ENCODE results near the gene TSC2.
"Not testable (repeated sequence)": the region's sequence is repeated elsewhere in the genome, so short reads cannot be mapped to it uniquely, and the experiment has no call there.

Gene TSC2

DNA sequence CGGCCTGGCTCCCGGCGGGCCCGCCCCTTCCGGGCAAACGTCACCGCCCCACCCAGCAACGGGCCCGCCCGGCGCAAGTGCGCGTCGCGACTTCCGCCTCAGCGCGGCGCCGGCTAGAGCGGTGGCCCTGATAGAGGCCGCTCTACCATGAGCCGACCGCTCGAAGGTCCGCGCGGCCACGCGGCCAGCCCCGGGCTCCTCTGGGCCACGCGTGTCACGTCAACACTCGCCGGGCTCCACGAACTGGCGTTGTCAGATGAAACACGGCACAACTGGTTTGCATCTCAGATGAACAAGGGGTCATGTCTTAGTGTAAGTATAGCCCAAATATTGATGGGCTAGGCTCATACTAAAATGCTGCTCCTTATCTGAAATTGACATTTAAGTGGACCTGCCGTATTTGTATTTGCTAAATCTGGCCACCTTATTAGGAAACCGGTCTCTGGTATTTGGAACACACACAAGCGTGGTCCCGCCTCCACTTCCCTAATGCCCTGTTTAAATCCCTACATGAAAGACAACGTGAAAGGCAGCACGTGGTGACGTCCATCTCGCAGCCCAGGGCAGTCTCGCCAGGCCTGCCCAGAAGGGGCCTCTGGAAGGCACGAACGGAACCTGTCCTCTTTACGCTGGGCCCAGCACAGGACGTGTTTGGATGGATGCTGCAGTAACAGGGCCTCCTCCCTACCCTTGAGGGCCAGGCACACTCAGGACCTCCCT lies 37.8 kb upstream of the TSC2 start, which contains the start of gene ZNF598:
TSS of gene ZNF598 (minus strand) at position 31 of the 720 bp plus-strand sequence.
- DNase-seq, result peak; percentile 91

DNA sequence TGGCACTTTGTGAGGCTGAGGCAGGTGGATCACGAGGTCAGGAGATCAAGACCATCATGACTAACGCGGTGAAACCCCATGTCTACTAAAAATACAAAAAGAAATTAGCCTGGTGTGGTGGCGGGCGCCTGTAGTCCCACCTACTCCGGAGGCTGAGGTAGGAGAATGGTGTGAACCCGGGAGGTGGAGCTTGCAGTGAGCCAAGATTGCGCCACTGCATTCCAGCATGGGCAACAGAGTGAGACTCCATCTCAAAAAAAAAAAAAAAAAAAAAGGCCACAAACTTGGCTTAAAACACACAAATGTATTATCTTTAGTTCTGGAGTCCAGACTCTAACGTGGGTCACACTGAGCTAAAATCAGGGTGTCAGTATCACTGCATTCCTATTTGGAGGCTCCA lies 36.1 kb upstream of the TSC2 start:
- not testable (repeated sequence) for DNase-seq

DNA sequence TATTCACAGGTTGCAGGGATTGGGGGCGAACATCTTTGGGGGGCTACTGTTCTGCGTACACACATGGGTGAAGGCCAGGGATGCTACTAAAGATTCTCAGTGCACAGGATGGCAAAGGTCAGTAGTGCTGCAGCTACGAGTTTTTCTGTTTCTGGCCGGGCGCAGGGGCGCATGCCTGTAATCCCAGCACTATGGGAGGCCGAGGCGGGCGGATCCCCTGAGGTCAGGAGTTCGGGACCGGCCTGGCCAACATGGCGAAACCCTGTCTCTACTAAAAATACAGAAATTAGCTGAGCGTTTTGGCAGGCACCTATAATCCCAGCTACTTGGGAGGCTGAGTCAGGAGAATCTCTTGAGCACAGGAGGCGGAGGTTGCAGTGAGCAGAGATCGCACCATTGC lies 34.3 kb upstream of the TSC2 start:
- no peak for DNase-seq

DNA sequence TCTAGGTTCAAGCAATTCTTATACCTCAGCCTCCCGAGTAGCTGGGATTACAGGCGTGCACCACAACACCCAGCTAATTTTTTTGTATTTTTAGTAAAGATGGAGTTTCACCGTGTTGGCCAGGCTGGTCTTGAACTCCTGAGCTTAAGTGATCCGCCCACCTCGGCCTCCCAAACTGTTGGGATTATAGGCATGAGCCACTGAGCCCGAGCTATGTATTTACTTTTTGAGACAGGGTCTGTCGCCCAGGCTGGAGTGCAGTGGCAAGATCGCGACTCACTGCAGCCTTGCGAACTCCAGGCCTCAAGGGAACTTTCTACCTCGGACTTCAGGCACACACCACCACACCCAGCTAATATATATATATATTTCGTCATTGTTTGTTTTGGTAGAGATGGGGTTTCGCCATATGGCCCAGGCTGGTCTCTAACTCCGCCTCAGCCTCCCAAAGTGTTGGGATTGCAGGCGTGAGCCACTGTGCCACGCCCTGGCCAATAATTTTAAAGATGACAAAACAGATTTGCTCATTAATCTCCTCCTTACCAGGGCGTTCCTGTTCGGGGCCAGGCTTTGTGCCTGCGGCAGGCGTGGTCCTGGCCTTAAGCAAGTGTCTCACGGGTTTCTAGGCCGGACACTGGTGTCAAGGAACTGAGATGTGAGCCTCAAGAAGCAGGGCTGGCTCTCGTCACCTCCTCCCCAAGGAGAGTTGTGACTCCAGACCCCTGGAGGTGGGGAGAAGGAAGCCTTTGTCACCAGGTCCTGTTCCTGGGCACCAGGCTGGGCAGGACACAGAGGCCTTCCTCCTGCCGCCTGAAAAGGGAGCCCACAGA lies 32.5 kb upstream of the TSC2 start:
- DNase-seq, result no peak

DNA sequence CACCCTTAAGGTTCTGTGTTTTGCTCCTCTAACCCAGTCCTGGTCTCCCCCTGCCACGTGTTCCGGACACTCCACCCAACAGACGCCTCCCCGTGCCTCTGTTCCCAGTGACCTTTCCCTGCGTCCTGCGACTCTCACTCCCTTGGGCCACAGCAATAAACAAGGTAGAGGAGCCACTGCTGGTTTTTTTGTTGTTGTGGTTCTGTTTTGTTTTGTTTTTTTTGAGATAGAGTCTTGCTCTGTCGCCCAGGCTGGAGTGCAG lies 31.9 kb upstream of the TSC2 start:
- no peak for DNase-seq

DNA sequence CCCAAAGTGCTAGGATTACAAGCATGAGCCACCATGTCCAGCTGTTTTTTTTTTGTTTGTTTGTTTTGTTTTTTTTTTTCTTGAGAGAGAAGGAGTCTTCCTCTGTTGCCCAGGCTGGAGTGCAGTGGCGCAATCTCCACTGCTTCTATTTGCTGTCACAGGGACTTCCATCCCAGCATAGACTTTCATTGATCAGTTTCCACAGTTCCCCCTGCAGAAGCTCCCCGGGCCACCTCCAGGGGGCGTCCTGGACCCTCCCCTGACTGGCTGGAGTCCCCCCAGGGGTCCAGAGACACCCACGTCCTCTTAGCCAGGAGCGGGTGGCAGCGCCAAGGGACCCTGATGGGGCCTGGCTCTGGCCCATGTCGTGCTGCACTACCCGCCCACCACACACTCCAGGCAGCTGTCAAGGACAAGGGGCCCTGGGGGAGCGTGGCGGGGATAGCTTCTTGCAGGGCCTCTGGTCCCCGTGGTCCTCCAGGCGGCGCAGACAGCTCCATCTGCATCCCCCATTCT lies 31.3 kb upstream of the TSC2 start:
- DNase-seq, result no peak

DNA sequence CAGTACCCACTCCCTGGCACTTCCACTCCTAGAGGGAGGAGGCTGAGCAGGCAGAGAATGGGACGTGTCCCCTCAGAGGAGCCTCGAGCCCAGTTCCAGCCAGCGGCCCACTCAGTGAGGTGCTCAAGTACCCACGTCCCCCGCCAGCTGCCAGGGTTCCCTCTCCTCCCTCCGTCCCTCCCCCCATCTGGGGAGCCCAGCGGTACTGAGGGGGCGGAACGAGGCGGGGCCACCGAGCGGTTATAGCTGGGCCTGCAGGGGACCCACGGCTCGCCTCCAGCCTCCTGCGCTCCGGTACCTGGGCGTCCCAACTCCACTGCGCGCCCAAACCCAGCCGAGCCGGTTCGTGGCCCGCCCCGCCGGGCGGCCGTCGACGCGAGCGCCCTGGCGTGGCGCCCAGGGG lies 28.3 kb upstream of the TSC2 start, which contains the start of gene NPW:
TSS of gene NPW (plus strand) at position 268 of the 403 bp plus-strand sequence.
- no peak for DNase-seq

DNA sequence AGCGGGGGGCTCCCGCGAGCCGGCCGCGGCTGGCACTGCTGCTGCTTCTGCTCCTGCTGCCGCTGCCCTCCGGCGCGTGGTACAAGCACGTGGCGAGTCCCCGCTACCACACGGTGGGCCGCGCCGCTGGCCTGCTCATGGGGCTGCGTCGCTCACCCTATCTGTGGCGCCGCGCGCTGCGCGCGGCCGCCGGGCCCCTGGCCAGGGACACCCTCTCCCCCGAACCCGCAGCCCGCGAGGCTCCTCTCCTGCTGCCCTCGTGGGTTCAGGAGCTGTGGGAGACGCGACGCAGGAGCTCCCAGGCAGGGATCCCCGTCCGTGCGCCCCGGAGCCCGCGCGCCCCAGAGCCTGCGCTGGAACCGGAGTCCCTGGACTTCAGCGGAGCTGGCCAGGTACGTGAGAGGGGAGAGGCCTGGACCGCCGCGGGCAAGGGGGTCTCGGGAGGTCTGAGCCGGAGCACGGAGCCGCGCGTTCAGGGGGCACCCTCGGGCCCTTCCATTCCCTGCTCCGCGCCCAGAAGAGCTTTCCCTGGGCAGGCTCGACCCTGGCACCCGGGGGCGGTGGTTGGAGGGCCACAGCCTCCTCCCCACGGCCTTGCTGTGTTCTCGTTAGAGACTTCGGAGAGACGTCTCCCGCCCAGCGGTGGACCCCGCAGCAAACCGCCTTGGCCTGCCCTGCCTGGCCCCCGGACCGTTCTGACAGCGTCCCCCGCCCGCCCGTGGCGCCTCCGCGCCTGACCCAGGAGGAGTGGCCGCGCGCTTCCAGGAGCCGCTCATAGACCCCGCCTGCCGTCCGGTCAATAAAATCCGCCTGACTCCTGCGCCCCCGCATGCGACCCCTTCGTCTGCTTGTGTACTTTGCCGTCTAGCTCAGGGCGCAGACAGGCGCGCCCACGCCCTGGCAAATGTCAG lies 27.6 kb upstream of the TSC2 start:
- DNase-seq, result no peak

DNA sequence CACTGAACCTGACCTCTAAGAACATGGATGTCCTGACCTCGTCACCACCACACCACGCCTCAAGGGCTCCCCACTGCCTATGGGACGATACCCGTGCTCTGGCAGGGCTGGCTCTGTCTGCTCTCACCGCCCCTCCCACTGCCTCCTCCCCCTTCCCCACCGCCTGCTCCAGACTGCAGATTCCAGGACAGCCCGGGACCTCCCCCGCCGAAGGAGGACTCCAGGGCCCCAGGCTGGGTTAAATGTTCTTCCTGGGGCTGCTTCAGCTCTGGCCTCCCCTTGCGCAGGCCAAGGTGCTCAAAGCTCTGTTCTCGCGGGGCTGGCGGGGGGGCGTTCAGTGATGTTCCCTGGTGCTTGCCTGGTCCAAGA lies 25.1 kb upstream of the TSC2 start:
- no peak for DNase-seq

DNA sequence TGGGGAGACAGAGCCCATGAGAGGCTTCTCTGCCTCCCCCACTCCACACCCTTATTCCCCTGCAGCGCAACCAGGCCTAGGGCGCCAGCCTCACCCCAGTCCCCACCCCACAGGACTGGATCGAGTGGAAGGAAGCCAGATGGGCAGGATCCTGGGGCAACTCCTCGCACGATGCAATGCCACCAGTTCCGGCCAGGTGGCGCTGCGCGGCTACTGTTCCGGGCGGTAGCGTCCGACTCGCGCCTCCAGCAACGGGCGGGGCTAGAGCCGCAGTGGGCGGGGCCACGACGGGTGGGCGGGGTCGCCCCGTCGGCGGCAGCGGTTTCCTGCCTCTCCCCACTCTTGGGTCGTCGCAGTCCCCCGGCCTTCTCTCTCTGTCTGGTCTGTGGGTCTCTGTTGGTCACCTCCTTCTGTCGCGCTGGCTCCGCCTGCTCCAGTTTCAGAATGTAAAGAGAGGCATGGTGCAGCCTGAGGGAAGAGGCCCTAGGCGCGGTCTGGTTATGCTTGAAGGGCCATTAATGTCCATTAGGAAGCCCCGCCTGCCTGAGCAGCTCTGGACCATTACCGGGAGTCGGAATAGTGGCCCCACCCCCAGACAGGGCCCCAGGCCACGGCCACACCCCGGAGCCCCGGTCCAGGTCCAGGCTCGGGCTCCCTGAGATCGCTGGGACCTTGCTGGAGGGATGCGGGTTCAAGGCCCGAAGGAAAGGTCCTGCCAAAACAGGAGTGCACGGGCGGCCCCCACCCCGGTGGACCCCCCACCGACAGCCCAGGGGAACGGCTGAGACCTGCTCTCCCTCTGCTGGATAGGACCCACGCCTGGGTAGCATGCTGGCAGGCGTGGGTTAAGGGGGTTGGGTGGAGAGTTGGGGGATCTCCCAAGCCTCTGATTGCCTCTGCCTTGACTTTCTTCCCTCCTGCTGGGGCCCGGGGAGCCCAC lies 24.4 kb upstream of the TSC2 start:
- peak; percentile 96 for DNase-seq

DNA sequence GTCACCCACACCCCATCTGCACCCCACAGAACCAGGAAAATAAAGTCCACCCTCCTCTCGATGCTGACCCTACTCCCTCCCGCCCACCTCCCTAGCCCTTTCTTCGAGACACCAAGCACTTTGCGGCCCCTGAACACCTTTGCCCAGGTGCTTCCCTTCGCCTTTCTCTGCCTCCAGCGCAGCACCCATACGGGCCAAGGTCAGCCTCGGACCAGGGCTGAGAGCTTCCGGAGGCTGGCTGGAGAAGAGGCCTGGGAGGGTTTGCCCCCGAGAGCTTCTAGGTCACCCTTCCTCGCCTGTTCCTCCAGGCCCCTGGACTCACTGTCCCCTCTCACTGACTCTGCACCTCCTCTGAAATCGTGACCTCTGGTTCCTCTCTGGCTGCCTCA lies 23.8 kb upstream of the TSC2 start:
- DNase-seq, result no peak

DNA sequence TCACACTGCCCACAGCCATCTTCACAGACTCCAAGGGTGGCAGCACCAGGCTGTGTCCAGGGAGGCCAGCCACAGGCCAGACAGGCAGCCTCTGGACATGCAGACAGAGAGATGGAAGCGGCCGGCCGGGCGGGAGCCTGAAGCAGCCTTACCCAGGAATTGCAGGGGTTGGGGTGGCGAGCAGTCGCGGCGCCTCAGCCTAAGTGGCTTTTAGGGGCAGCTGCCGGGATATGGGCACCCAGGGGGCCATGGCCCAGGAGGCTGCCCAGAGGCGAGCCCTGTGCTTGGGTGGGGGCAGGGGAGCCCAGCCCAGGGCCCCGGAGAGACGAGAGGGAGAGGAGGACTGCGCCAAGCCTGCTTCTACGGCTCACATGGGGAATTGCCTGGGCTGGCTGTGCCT lies 22.5 kb upstream of the TSC2 start:
- no peak for DNase-seq

DNA sequence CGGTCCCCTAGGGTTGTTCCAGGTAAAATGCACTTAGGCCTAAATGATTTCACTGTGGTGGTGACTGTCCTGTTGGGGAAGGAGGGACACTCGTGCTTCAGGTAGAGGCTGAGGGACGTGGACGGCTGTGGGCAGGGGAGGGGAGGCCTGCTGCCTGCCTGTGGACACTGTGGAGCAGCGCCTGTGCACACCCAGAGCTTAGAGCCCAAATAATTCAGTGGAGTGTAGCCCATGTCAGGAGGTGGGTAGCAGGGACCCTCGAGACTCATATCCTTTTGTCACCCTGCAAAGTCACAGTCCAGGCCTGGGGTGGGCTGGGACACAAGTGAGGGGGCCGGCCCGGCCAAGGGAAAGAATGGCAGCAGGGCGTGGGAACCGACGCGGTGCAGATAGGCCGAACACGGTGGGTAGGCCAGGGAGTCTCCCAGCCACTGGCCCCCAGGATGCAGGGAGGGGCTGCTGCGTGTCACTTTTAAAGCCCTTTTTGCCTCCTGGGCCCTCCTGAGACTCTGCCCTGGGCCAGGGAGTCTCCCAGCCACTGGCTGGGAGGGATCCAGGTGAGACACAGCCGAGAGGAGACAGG lies 21.8 kb upstream of the TSC2 start:
- DNase-seq, result peak; percentile 25

DNA sequence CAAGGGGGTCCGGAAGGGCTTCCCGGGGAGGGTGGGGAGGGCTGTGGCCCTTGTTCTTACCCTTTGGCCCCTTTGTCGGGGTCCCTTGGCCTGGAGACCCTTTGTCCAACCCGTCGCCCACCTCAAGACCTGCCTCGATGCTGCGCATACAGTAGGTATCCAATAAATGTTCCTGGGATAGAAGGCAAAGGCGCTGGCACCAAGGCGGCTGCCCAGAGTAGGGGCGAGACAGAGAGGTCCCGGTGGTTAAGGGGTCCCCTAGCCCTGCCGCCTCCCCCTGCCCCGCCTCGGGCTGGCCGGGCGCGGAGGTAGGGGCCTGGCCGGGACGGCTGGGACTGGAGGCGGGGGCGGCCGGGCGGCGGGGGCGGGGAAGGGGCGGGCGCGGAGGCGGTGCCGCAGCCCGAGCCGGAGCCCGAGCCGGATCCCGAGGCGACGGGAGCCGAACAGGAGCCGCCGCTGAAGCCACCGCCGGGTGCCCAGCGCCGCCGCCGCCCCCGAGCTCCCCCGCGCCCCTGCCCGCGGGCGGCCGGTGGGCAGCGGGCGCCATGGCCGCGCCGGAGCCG lies 21.2 kb upstream of the TSC2 start, which contains the start of gene NHERF2:
TSS of gene NHERF2 (plus strand) at position 442 of the 563 bp plus-strand sequence. CDS start at position 546, 104 bp downstream.
- peak; percentile 59 for DNase-seq

DNA sequence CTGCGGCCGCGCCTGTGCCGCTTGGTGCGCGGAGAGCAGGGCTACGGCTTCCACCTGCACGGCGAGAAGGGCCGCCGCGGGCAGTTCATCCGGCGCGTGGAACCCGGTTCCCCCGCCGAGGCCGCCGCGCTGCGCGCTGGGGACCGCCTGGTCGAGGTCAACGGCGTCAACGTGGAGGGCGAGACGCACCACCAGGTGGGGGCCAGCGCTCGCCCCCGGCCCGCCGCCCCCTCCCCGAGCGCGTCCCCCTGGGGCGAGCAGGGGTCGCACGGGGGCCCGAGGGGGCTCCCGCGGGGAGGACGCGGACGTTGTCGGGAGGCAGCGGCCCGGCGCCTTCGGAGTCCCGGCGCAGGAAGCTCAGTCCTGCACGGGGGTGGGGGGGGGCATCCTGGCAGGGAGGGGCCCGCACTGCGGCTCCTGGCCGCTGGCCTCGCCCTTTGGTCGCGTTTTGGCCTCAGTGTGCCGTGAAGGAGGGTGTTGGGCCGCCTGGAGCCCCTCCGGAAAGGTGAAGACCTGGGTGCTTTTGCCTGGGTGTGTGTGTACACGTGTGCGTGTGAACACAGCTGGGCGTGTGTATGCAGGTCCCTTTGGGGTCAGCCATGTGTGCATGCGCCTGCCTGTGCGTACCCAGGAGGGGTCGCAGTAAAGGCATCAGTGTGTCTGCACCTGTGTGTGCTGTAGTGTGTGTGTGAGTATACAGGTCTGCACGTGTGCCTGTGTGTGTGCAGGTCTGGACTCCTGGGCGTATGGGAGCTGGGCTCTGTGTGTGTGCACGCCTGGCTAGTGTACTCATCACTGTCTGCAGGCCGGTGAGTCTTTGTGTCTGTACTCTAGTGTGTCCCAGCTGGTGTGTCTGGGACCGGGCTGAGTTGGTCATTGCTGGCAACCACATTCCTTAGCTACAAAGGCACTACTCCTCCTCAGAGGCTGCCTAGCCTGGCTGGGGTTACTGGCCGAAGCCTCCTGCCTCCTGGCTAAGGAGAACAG lies 20.5 kb upstream of the TSC2 start:
- DNase-seq, result no peak

DNA sequence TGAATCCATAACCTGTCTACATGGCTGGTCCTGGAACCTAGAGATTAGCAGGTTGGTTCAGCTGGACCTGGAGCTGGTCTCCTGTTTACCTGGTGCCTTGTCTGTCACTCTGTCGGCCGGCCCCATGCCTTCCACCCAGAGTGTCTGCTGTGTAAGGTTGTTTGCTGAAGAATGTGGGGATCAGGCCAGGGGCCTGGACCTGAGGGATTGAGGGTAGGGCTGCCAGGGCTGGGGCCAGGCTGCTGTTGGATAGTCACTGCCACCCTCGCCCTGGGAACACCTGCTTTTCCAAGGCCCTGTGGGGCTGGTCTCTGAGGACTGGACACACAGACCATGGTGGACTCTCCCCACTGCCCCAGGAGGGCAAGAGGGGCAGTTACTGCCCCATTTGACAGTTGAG lies 19.6 kb upstream of the TSC2 start:
- DNase-seq, result no peak

DNA sequence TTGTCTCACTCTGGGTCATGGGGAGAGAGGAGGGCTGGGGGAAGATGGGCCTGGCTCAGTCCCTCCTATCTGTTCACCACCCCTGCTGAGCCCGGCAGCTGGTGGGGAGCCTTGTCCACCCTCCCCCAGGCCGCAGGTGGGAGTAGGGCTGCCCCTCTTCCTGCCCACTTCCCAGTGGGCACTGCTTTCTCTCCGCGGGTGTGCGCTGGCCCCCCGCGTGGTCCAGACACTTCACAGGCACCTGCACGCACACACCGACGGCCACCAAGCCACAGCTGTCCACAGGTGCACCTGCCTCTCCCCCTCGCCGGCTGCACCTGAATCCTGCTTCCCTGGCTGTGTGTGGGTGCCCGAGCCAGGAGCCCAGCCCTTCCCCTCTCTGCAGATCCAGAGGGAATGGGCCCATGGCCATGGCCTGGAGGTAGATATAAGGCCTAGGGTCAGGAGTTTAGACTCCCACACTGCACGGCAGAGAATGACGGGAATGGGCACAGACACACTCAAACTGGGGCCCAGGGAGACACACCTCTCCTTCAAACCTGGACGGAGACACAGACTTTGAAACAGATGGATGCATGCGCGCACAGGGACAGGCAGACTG lies 19.1 kb upstream of the TSC2 start:
- DNase-seq, result no peak

DNA sequence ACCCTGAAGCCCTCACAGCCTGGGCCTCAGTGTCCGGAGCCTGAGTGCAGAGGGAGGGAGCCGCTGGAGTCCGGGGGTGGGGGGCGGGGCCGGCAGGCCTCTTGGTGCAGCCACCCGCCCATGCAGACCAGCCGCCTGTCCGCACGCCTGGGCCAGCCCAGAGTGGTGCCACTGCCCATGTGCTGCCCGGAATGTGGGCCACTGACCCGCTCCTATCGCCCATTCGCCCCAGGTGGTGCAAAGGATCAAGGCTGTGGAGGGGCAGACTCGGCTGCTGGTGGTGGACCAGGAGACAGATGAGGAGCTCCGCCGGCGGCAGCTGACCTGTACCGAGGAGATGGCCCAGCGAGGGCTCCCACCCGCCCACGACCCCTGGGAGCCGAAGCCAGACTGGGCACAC lies 18.4 kb upstream of the TSC2 start:
- no peak for DNase-seq

DNA sequence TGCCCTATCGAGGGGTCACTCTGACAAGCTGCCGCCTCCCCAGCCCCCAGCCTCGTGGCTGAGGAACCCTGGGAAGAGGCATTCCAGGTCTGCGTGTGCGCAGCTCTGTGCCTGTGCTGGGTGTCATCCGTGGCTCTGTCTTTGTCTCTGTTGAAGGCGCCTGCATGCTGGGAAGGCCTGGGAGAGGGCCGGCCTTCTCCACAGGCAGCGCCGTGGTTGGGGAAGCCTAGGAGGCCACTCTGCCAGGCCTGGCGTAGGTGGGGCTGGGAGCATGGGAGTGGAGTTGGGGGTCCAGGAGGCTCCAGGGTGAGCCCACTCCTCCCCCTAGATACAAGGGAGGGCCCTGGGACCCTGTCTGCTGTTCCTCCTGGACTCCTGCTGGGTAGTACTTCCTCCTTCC lies 17.7 kb upstream of the TSC2 start:
- DNase-seq, result no peak
